ENCODE results near the gene LNPK.
"Not testable (repeated sequence)": the region's sequence is repeated elsewhere in the genome, so short reads cannot be mapped to it uniquely, and the experiment has no call there.

LNPK gene

DNA sequence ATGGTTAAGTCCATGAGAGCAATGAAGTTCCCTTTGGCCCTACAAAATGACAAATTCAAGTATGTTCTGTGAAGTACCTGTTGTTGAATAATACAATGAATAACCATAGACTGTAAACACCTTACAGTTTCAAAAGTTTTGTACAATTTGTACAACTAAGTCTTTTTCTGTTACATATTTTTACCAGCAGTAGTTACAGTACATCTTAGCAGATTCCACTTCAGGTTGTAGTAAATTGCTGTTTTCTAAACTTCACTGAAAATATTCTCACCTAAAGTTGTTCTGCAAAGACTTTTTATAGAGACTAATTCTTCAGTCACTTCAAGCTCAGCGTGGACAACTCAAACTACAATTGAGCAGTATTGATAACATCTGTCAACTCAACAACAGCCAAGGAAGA lies 28.7 kb downstream of the LNPK start:
- Histone ChIP-seq H3K4me1 (ENCODE audit: control extremely low read depth in 1 of 4, control insufficient read depth in 4 of 4, insufficient read depth in 4 of 4, low read length in 3 of 4) (no peaks in the 10 kb centered on the region), H3K9me3 (ENCODE audit: control extremely low read depth in 1 of 5, control insufficient read depth in 4 of 5, insufficient read depth in 2 of 5, low read depth in 1 of 5, low read length in 4 of 5) (peaks cover 0 to 12% (median 3%) of the 10 kb centered on the region in 5 experiments), H3K27ac (ENCODE audit: insufficient read depth in 1 of 2, low read depth in 1 of 2, low read length in 2 of 2, poor library complexity in 1 of 2, severe bottlenecking in 2 of 2) (no peak overlapping the region), H3K36me3 (ENCODE audit: control insufficient read depth in 4 of 4, insufficient read depth in 4 of 4, low read length in 3 of 4) (peaks cover 3 to 25% (median 16%) of the 10 kb centered on the region in 4 experiments), H3K4me3 (ENCODE audit: control insufficient read depth in 1 of 7, extremely low read depth in 1 of 7, insufficient read depth in 4 of 7, low read depth in 2 of 7, low read length in 6 of 7) (no peak overlapping the region), H3K27me3 (replicated peaks in 2 of 5; ENCODE audit: control insufficient read depth in 4 of 5, insufficient read depth in 5 of 5, low read length in 4 of 5) (no peaks in the 10 kb centered on the region)
- POLR2A ChIA-PET = no interaction called here
- 89% methylated on average over 1 of the region's 1 CpG for WGBS (ENCODE audit: insufficient coverage)
- CTCF ChIA-PET = no interaction called here
- no peak for DNase-seq

DNA sequence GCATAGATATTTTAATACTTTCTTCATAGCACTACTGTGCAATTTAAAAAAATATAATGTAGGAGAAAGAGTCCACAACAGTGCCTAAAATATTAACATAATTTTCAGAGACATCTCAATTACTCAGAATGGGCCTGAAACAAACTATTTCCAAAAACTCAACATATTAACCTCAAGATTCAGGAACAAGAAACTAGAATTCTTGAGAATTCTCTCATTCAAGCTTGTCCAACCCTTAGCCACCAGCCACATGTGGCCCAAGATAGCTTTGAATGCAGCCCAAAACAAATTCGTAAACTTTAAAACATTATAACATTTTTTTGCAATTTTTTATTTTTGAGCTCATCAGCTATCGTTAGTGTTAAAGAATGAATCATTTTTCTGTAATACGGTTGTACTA lies 35.2 kb downstream of the LNPK start:
- Histone ChIP-seq H3K36me3 (ENCODE audit: control insufficient read depth in 4 of 4, insufficient read depth in 4 of 4, low read length in 3 of 4) (peaks cover 0 to 5% (median 0%) of the 10 kb centered on the region in 4 experiments), H3K4me1 (ENCODE audit: control extremely low read depth in 1 of 4, control insufficient read depth in 4 of 4, insufficient read depth in 4 of 4, low read length in 3 of 4) (no peaks in the 10 kb centered on the region), H3K9me3 (ENCODE audit: control extremely low read depth in 1 of 5, control insufficient read depth in 4 of 5, insufficient read depth in 2 of 5, low read depth in 1 of 5, low read length in 4 of 5) (no peaks in the 10 kb centered on the region), H3K4me3 (ENCODE audit: control insufficient read depth in 1 of 7, extremely low read depth in 1 of 7, insufficient read depth in 4 of 7, low read depth in 2 of 7, low read length in 6 of 7) (no peak overlapping the region), H3K27me3 (replicated peaks in 2 of 5; ENCODE audit: control insufficient read depth in 4 of 5, insufficient read depth in 5 of 5, low read length in 4 of 5) (no peaks in the 10 kb centered on the region), H3K27ac (ENCODE audit: insufficient read depth in 1 of 2, low read depth in 1 of 2, low read length in 2 of 2, poor library complexity in 1 of 2, severe bottlenecking in 2 of 2) (no peak overlapping the region)
- ChIA-PET POLR2A (no interaction called here), CTCF (no interaction called here)
- no peak for DNase-seq
- WGBS (ENCODE audit: insufficient coverage) = no CpG with 5 or more reads among the region's 3 CpGs

DNA sequence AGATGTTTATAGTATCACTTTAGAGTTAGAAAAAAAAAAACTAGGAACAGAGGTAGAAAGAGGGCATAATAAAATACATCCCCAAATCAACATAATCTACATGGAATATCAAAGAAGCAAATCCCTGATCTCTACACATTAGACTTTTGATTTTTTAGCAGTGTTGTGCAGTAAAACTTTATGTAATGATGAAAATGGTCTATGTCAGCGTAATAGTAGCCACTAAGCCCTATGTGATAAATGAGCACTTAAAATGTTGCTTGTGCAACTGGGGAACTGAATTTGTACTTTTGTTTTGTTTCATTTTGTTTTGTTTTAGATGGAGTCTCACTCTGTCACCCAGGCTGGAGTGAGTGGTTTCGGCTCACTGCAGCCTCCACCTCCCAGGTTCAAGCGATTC lies 36.3 kb downstream of the LNPK start:
- 100% methylated on average over 1 of the region's 3 CpGs for WGBS (ENCODE audit: insufficient coverage)
- H3K27ac ChIP-seq (ENCODE audit: insufficient read depth in 1 of 2, low read depth in 1 of 2, low read length in 2 of 2, poor library complexity in 1 of 2, severe bottlenecking in 2 of 2) = no peak overlapping the region
- no peak for DNase-seq
- POLR2A ChIA-PET = no interaction called here
- peaks cover 0 to 5% (median 1%) of the 10 kb centered on the region in 4 experiments for H3K36me3 ChIP-seq (ENCODE audit: control insufficient read depth in 4 of 4, insufficient read depth in 4 of 4, low read length in 3 of 4)
- no peaks in the 10 kb centered on the region for H3K27me3 ChIP-seq (replicated peaks in 2 of 5; ENCODE audit: control insufficient read depth in 4 of 5, insufficient read depth in 5 of 5, low read length in 4 of 5)
- CTCF ChIA-PET = no interaction called here
- no peaks in the 10 kb centered on the region for H3K9me3 ChIP-seq (ENCODE audit: control extremely low read depth in 1 of 5, control insufficient read depth in 4 of 5, insufficient read depth in 2 of 5, low read depth in 1 of 5, low read length in 4 of 5)
- no peaks in the 10 kb centered on the region for H3K4me1 ChIP-seq (ENCODE audit: control extremely low read depth in 1 of 4, control insufficient read depth in 4 of 4, insufficient read depth in 4 of 4, low read length in 3 of 4)
- H3K4me3 ChIP-seq (ENCODE audit: control insufficient read depth in 1 of 7, extremely low read depth in 1 of 7, insufficient read depth in 4 of 7, low read depth in 2 of 7, low read length in 6 of 7) = no peak overlapping the region

DNA sequence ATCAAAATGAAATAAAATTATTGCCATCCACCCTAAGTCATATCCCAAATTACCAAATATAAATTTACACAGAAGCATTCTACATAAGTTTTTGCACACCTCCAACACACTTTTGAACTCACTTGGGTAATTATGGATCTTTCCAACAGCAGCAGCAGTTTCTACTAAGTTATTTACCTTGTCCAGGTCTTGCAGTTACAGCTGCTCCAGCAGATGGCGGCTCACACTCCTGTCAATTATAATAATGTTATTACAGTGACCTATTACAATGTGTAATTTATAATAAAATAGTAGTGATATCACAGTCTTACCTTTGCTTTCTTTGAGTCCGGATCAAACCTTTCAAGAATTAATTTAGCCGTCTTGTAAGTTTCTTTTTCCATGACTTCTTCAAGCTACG lies 37.9 kb downstream of the LNPK start:
- Histone ChIP-seq H3K9me3 (ENCODE audit: control extremely low read depth in 1 of 5, control insufficient read depth in 4 of 5, insufficient read depth in 2 of 5, low read depth in 1 of 5, low read length in 4 of 5) (no peaks in the 10 kb centered on the region), H3K4me3 (ENCODE audit: control insufficient read depth in 1 of 7, extremely low read depth in 1 of 7, insufficient read depth in 4 of 7, low read depth in 2 of 7, low read length in 6 of 7) (no peak overlapping the region), H3K27ac (ENCODE audit: insufficient read depth in 1 of 2, low read depth in 1 of 2, low read length in 2 of 2, poor library complexity in 1 of 2, severe bottlenecking in 2 of 2) (no peak overlapping the region), H3K4me1 (ENCODE audit: control extremely low read depth in 1 of 4, control insufficient read depth in 4 of 4, insufficient read depth in 4 of 4, low read length in 3 of 4) (no peaks in the 10 kb centered on the region), H3K36me3 (ENCODE audit: control insufficient read depth in 4 of 4, insufficient read depth in 4 of 4, low read length in 3 of 4) (peaks cover 0 to 3% (median 2%) of the 10 kb centered on the region in 4 experiments), H3K27me3 (replicated peaks in 2 of 5; ENCODE audit: control insufficient read depth in 4 of 5, insufficient read depth in 5 of 5, low read length in 4 of 5) (no peaks in the 10 kb centered on the region)
- CTCF ChIA-PET = no interaction called here
- peak in 2 of 3 donors; percentile 0 to 1 for DNase-seq
- POLR2A ChIA-PET = no interaction called here
- no CpG with 5 or more reads among the region's 4 CpGs for WGBS (ENCODE audit: insufficient coverage)

DNA sequence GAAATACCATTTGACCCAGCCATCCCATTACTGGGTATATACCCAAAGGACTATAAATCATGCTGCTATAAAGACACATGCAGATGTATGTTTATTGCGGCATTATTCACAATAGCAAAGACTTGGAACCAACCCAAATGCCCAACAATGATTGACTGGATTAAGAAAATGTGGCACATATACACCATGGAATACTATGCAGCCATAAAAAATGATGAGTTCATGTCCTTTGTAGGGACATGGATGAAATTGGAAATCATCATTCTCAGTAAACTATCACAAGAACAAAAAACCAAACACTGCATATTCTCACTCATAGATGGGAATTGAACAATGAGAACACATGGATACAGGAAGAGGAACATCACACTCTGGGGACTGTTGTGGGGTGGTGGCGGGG lies 38.9 kb downstream of the LNPK start:
- CTCF ChIA-PET = not testable (repeated sequence)

DNA sequence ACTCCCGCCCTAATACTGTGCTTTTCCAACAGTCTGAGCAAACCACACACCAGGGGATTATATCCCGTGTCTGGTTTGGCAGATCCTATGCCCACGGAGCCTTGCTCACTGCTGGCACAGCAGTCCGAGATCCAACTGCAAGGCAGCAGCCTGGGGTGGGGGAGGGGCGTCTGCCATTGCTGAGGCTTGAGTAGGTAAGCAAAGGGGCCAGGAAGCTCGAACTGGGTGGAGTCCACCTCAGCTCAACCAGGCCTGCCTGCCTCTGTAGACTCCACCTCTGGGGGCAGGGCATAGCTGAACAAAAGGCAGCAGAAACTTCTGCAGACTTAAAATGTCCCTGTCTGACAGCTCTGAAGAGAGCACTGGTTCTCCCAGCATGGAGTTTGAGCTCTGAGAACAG lies 44.2 kb downstream of the LNPK start:
- DNase-seq = no peak
- ChIA-PET POLR2A (no interaction called here), CTCF (no interaction called here)
- peaks cover 6 to 14% (median 9%) of the 10 kb centered on the region in 4 experiments for H3K36me3 ChIP-seq (ENCODE audit: control insufficient read depth in 4 of 4, insufficient read depth in 4 of 4, low read length in 3 of 4)
- no peaks in the 10 kb centered on the region for H3K9me3 ChIP-seq (ENCODE audit: control extremely low read depth in 1 of 5, control insufficient read depth in 4 of 5, insufficient read depth in 2 of 5, low read depth in 1 of 5, low read length in 4 of 5)
- no peaks in the 10 kb centered on the region for H3K4me1 ChIP-seq (ENCODE audit: control extremely low read depth in 1 of 4, control insufficient read depth in 4 of 4, insufficient read depth in 4 of 4, low read length in 3 of 4)
- H3K27ac ChIP-seq (ENCODE audit: insufficient read depth in 1 of 2, low read depth in 1 of 2, low read length in 2 of 2, poor library complexity in 1 of 2, severe bottlenecking in 2 of 2) = no peak overlapping the region
- no peaks in the 10 kb centered on the region for H3K27me3 ChIP-seq (replicated peaks in 2 of 5; ENCODE audit: control insufficient read depth in 4 of 5, insufficient read depth in 5 of 5, low read length in 4 of 5)
- no peak overlapping the region for H3K4me3 ChIP-seq (ENCODE audit: control insufficient read depth in 1 of 7, extremely low read depth in 1 of 7, insufficient read depth in 4 of 7, low read depth in 2 of 7, low read length in 6 of 7)
- WGBS (ENCODE audit: insufficient coverage) = 100% methylated on average over 6 of the region's 6 CpGs

More for the DNA sequence above, 38.9 kb downstream of the LNPK start:
- DNase-seq; H3K4me3 ChIP-seq (ENCODE audit: control insufficient read depth in 1 of 7, extremely low read depth in 1 of 7, insufficient read depth in 4 of 7, low read depth in 2 of 7, low read length in 6 of 7); H3K27me3 ChIP-seq (replicated peaks in 2 of 5; ENCODE audit: control insufficient read depth in 4 of 5, insufficient read depth in 5 of 5, low read length in 4 of 5); H3K4me1 ChIP-seq (ENCODE audit: control extremely low read depth in 1 of 4, control insufficient read depth in 4 of 4, insufficient read depth in 4 of 4, low read length in 3 of 4); H3K27ac ChIP-seq (ENCODE audit: insufficient read depth in 1 of 2, low read depth in 1 of 2, low read length in 2 of 2, poor library complexity in 1 of 2, severe bottlenecking in 2 of 2); H3K36me3 ChIP-seq (ENCODE audit: control insufficient read depth in 4 of 4, insufficient read depth in 4 of 4, low read length in 3 of 4); POLR2A ChIA-PET; H3K9me3 ChIP-seq (ENCODE audit: control extremely low read depth in 1 of 5, control insufficient read depth in 4 of 5, insufficient read depth in 2 of 5, low read depth in 1 of 5, low read length in 4 of 5): not testable (repeated sequence)
- WGBS (ENCODE audit: insufficient coverage) = no CpG with 5 or more reads among the region's 2 CpGs

DNA sequence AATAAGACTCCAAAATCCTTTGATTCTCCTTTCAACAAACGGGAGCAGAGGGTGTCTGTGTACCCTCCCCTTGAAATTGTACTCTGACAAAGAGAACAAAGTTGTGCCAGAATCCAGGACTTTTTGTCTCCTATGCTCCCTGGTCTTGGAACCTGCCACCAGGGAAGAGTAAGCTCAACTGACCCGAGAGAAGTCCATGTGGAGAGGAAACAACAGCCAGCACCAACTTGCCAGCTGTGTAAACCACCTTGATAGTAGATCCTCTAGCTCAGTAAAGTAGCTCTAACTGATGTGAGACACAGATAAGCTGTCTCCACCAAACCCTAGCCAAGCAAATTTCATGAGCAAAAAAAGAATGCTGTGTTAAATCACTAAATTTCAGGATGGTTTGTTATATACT lies 46.9 kb downstream of the LNPK start:
- ChIA-PET CTCF (no interaction called here), POLR2A (interaction anchor here (0.7 kb wide), 1 partner anchor 51 kb away, joined by 3 read pairs; no protein-coding TSS in a partner anchor)
- Histone ChIP-seq H3K9me3 (ENCODE audit: control extremely low read depth in 1 of 5, control insufficient read depth in 4 of 5, insufficient read depth in 2 of 5, low read depth in 1 of 5, low read length in 4 of 5) (no peaks in the 10 kb centered on the region), H3K27me3 (replicated peaks in 2 of 5; ENCODE audit: control insufficient read depth in 4 of 5, insufficient read depth in 5 of 5, low read length in 4 of 5) (no peaks in the 10 kb centered on the region), H3K4me1 (ENCODE audit: control extremely low read depth in 1 of 4, control insufficient read depth in 4 of 4, insufficient read depth in 4 of 4, low read length in 3 of 4) (no peaks in the 10 kb centered on the region), H3K4me3 (ENCODE audit: control insufficient read depth in 1 of 7, extremely low read depth in 1 of 7, insufficient read depth in 4 of 7, low read depth in 2 of 7, low read length in 6 of 7) (no peak overlapping the region), H3K36me3 (ENCODE audit: control insufficient read depth in 4 of 4, insufficient read depth in 4 of 4, low read length in 3 of 4) (peaks cover 5 to 14% (median 8%) of the 10 kb centered on the region in 4 experiments), H3K27ac (ENCODE audit: insufficient read depth in 1 of 2, low read depth in 1 of 2, low read length in 2 of 2, poor library complexity in 1 of 2, severe bottlenecking in 2 of 2) (no peak overlapping the region)
- WGBS (ENCODE audit: insufficient coverage) = 88% methylated on average over 1 of the region's 2 CpGs
- no peak for DNase-seq
